Panc1 (cell line): Measurements from ENCODE around the gene LMLN. TPM values are rescaled to one million over a fixed set of nuclear protein-coding genes. Genes with fewer than 3 reads are reported as not detected.

ENCODE experiments used
- ATAC-seq: fragments of 200-7000 bp; cut with Tn5 transposase; 2 replicates; pipeline ENCODE4 v1.9.1; 2020; ENCODE audit warnings: mild to moderate bottlenecking, moderate library complexity
- BruUV-seq: library from RNA; stranded (reverse); fragments of 400-500 nt; replicated peaks from 2 replicates; lab custom pipeline; 2021; lab: Mats Ljungman, UMichigan
- CTCF ChIA-PET: fragments of 300-600 bp; sonication (Branson Sonifier 250); formaldehyde crosslinking; loops from one replicate; lab custom pipeline; 2022; ENCODE audit warnings: antibody characterized with exemption; lab: Charles Lee
- POLR2A ChIA-PET: fragments of 300-600 bp; sonication (Branson Sonifier 250); formaldehyde crosslinking; loops from one replicate; lab custom pipeline; 2022; ENCODE audit warnings: antibody characterized with exemption; lab: Charles Lee
- DNase-seq: peaks from one replicate; pipeline ENCODE4 v3.0.0-alpha.2; 2010; ENCODE audit warnings: low read depth, low spot score
- H3K27ac ChIP-seq: 2 replicates; pipeline ENCODE4 v1.5.1; 2011; ENCODE audit warnings: mild to moderate bottlenecking, low read length, inconsistent platforms
- H3K27me3 ChIP-seq: fragments of 200-500 bp; sonication (Bioruptor generic); 2 replicates; pipeline ENCODE4 v1.6.0; 2014; ENCODE audit warnings: low read length, inconsistent platforms; ENCODE audit not compliant: control insufficient read depth, insufficient read depth
- H3K36me3 ChIP-seq: fragments of 200-500 bp; sonication (Bioruptor generic); 2 replicates; pipeline ENCODE4 v1.5.1; 2014; ENCODE audit warnings: inconsistent platforms, mild to moderate bottlenecking, low read length, moderate library complexity; ENCODE audit not compliant: control insufficient read depth, insufficient read depth
- H3K4me1 ChIP-seq: 2 replicates; pipeline ENCODE4 v1.5.1; 2011; ENCODE audit warnings: inconsistent platforms, mild to moderate bottlenecking, low read length, moderate library complexity; ENCODE audit not compliant: control insufficient read depth, insufficient read depth
- H3K4me3 ChIP-seq, 2 experiments: 2 replicates each; pipeline ENCODE4 v1.5.1; 2011 to 2012; ENCODE audit warnings: low read depth in 2 of 2, low read length in 2 of 2, mild to moderate bottlenecking in 2 of 2, inconsistent platforms in 1 of 2, moderate library complexity in 1 of 2
- H3K9me3 ChIP-seq: fragments of 200-500 bp; sonication (Bioruptor generic); 2 replicates; pipeline ENCODE4 v1.5.1; 2014; ENCODE audit warnings: low read depth, mild to moderate bottlenecking, inconsistent platforms, low read length, moderate library complexity; ENCODE audit not compliant: control insufficient read depth, insufficient read depth
- CTCF ChIP-seq: fragments of 450-650 bp; IDR thresholded peaks from 2 replicates; pipeline ENCODE4 v1.5.1; 2017; ENCODE audit warnings: mild to moderate bottlenecking
- POLR2AphosphoS5 ChIP-seq: IDR thresholded peaks from 2 replicates; pipeline ENCODE4 v1.6.1; 2012; ENCODE audit warnings: mild to moderate bottlenecking, low read depth, low read length, moderate library complexity
- REST ChIP-seq, 2 experiments: IDR thresholded peaks; 2 replicates each; pipeline ENCODE4 v1.6.1; 2011 to 2012; ENCODE audit warnings: low read depth in 2 of 2, control low read depth in 1 of 2, low read length in 1 of 2, mild to moderate bottlenecking in 1 of 2, moderate library complexity in 1 of 2; ENCODE audit not compliant: insufficient read depth in 1 of 2
- SIN3A ChIP-seq: IDR thresholded peaks from 2 replicates; pipeline ENCODE4 v1.6.1; 2012; ENCODE audit warnings: low read depth, mild to moderate bottlenecking, low read length, moderate library complexity, borderline replicate concordance; ENCODE audit not compliant: insufficient read depth
- TCF7L2 ChIP-seq: IDR thresholded peaks from 2 replicates; pipeline ENCODE4 v1.6.1; 2011; ENCODE audit warnings: mild to moderate bottlenecking, low read depth, low read length, inconsistent platforms
- in situ Hi-C: cut with HindIII; loops from 2 replicates; pipeline ENCODE4 v1.10.0; 2016; ENCODE audit warnings: low sequenced_read_pairs, low pct_unique_long_range_greater_than_20kb
- intact Hi-C: fragments of 100-400 bp; cut with micrococcal nuclease; formaldehyde crosslinking; loops from one replicate; pipeline ENCODE4 v1.10.0; 2022; ENCODE audit not compliant: unreplicated experiment
- total RNA-seq: library from RNA; stranded (reverse); gene quantifications from one replicate; pipeline ENCODE4 v1.2.1, GENCODE V29; 2021; ENCODE audit not compliant: unreplicated experiment

Gene LMLN
- total RNA-seq, 1 experiment from 2014 or later = 21.8 TPM

GRCh38 chr3:198026620-198027019, 66.6 kb downstream of the LMLN start:
- no peak for ATAC-seq
- Histone ChIP-seq H3K4me3 (no peak overlapping the region), H3K27ac (no peak overlapping the region), H3K36me3 (no peaks in the 10 kb centered on the region), H3K9me3 (no peaks in the 10 kb centered on the region), H3K4me1 (no peaks in the 10 kb centered on the region), H3K27me3 (no peaks in the 10 kb centered on the region)
- intact Hi-C loops (no loop called here), in situ Hi-C loops (no loop called here)
- no peak for DNase-seq
- POLR2A ChIA-PET = no interaction called here
- BruUV-seq = no TSS peak
- TF ChIP-seq SIN3A = no peak
- no peak for TF ChIP-seq TCF7L2
- no peak for TF ChIP-seq POLR2AphosphoS5
- no peak for TF ChIP-seq REST (IDR thresholded peaks at IDR 0.05; ENCODE audit: insufficient read depth in 1 of 2, low read depth in 2 of 2, low read length in 1 of 2)
- TF ChIP-seq CTCF = no peak
- CTCF ChIA-PET = no interaction called here

GRCh38 chr3:198027045-198027798, 67.2 kb downstream of the LMLN start:
- Histone ChIP-seq H3K9me3 (no peaks in the 10 kb centered on the region), H3K36me3 (no peaks in the 10 kb centered on the region), H3K27me3 (no peaks in the 10 kb centered on the region), H3K27ac (no peak overlapping the region), H3K4me1 (no peaks in the 10 kb centered on the region), H3K4me3 (no peak overlapping the region)
- no TSS peak for BruUV-seq
- ChIA-PET CTCF (no interaction called here), POLR2A (no interaction called here)
- TF ChIP-seq SIN3A = no peak
- no peak for TF ChIP-seq POLR2AphosphoS5
- TF ChIP-seq CTCF = no peak
- TF ChIP-seq TCF7L2 = no peak
- no peak for TF ChIP-seq REST (IDR thresholded peaks at IDR 0.05; ENCODE audit: insufficient read depth in 1 of 2, low read depth in 2 of 2, low read length in 1 of 2)
- intact Hi-C loops (no loop called here), in situ Hi-C loops (no loop called here)
- ATAC-seq (no peak), DNase-seq (no peak)
